H9 (cell line): ENCODE data around the gene ZNF614. TPM values are rescaled to one million over a fixed set of nuclear protein-coding genes. Genes with fewer than 3 reads are reported as not detected.

Experiments
- DNase-seq: peaks from one replicate; pipeline ENCODE4 v3.0.0-alpha.2; 2017
- H2AFZ ChIP-seq: one replicate; pipeline ENCODE4 v1.6.1; 2013; ENCODE audit warnings: mild to moderate bottlenecking, low read length, control low read depth, moderate library complexity
- H2AK5ac ChIP-seq: 2 replicates; pipeline ENCODE4 v1.6.1; 2013; ENCODE audit warnings: low read length, control low read depth, mixed read lengths; ENCODE audit not compliant: insufficient read length
- H2BK120ac ChIP-seq: one replicate; pipeline ENCODE4 v1.6.1; 2013; ENCODE audit warnings: low read depth, mild to moderate bottlenecking, low read length, control low read depth, inconsistent platforms; ENCODE audit not compliant: poor library complexity, severe bottlenecking
- H2BK12ac ChIP-seq: 2 replicates; pipeline ENCODE4 v1.6.1; 2013; ENCODE audit warnings: low read length, control low read depth, mixed read lengths, low read depth; ENCODE audit not compliant: insufficient read length
- H2BK15ac ChIP-seq: 2 replicates; pipeline ENCODE4 v1.6.1; 2013; ENCODE audit warnings: low read depth, low read length, control low read depth
- H2BK20ac ChIP-seq: one replicate; pipeline ENCODE4 v1.6.1; 2013; ENCODE audit warnings: low read depth, mild to moderate bottlenecking, low read length, control low read depth, inconsistent platforms; ENCODE audit not compliant: poor library complexity, severe bottlenecking
- H2BK5ac ChIP-seq: 2 replicates; pipeline ENCODE4 v1.6.1; 2013; ENCODE audit warnings: low read length, control low read depth, mixed read lengths; ENCODE audit not compliant: insufficient read length
- H3K14ac ChIP-seq: 2 replicates; pipeline ENCODE4 v1.6.1; 2013; ENCODE audit warnings: low read length, control low read depth; ENCODE audit not compliant: insufficient read depth
- H3K18ac ChIP-seq: 2 replicates; pipeline ENCODE4 v1.6.1; 2013; ENCODE audit warnings: low read depth, mild to moderate bottlenecking, mixed read lengths, low read length, control low read depth; ENCODE audit not compliant: insufficient read length
- H3K23ac ChIP-seq: 2 replicates; pipeline ENCODE4 v1.6.1; 2013; ENCODE audit warnings: low read length, control low read depth, mixed read lengths, low read depth; ENCODE audit not compliant: insufficient read length
- H3K23me2 ChIP-seq: 2 replicates; pipeline ENCODE4 v1.6.1; 2013; ENCODE audit warnings: low read depth, mild to moderate bottlenecking, mixed read lengths, low read length, control low read depth; ENCODE audit not compliant: insufficient read length, poor library complexity, severe bottlenecking
- H3K27ac ChIP-seq: 2 replicates; pipeline ENCODE4 v1.5.1; 2013; ENCODE audit warnings: low read length, control low read depth, mixed read lengths, low read depth; ENCODE audit not compliant: insufficient read length
- H3K27me3 ChIP-seq: 2 replicates; pipeline ENCODE4 v1.6.1; 2013; ENCODE audit warnings: low read length, control low read depth, inconsistent platforms; ENCODE audit not compliant: insufficient read depth
- H3K4ac ChIP-seq: 2 replicates; pipeline ENCODE4 v1.6.1; 2013; ENCODE audit warnings: low read depth, mild to moderate bottlenecking, control low read depth, inconsistent platforms, low read length, moderate library complexity
- H3K4me1 ChIP-seq: 2 replicates; pipeline ENCODE4 v1.6.1; 2013; ENCODE audit warnings: low read length, control low read depth, inconsistent platforms; ENCODE audit not compliant: insufficient read depth
- H3K4me2 ChIP-seq: 2 replicates; pipeline ENCODE4 v1.6.1; 2013; ENCODE audit warnings: low read length, control low read depth, mixed read lengths; ENCODE audit not compliant: insufficient read length, insufficient read depth
- H3K56ac ChIP-seq: 2 replicates; pipeline ENCODE4 v1.6.1; 2013; ENCODE audit warnings: low read depth, mild to moderate bottlenecking, mixed read lengths, low read length, control low read depth; ENCODE audit not compliant: insufficient read length
- H3K79me1 ChIP-seq: 2 replicates; pipeline ENCODE4 v1.6.1; 2013; ENCODE audit warnings: low read depth, mild to moderate bottlenecking, moderate library complexity, low read length, control low read depth, inconsistent platforms; ENCODE audit not compliant: insufficient read depth, poor library complexity, severe bottlenecking
- H3K79me2 ChIP-seq: 2 replicates; pipeline ENCODE4 v1.6.1; 2013; ENCODE audit warnings: low read length, control low read depth, inconsistent platforms; ENCODE audit not compliant: insufficient read depth
- H3K9ac ChIP-seq: 2 replicates; pipeline ENCODE4 v1.6.1; 2013; ENCODE audit warnings: low read length, control low read depth, mixed read lengths; ENCODE audit not compliant: insufficient read length; ENCODE audit errors: extremely low read depth
- H3K9me3 ChIP-seq: one replicate; pipeline ENCODE4 v1.6.1; 2013; ENCODE audit warnings: low read depth, low read length, inconsistent platforms; ENCODE audit not compliant: control insufficient read depth
- H3T11ph ChIP-seq: one replicate; pipeline ENCODE4 v1.6.1; 2013; ENCODE audit warnings: mild to moderate bottlenecking, low read length, control low read depth, inconsistent platforms
- H4K20me1 ChIP-seq: one replicate; pipeline ENCODE4 v1.6.1; 2013; ENCODE audit not compliant: control insufficient read depth, insufficient read length, insufficient read depth
- H4K5ac ChIP-seq: 2 replicates; pipeline ENCODE4 v1.6.1; 2013; ENCODE audit warnings: low read depth, mild to moderate bottlenecking, mixed read lengths, low read length, control low read depth; ENCODE audit not compliant: insufficient read length
- H4K8ac ChIP-seq: replicated peaks from 2 replicates; pipeline ENCODE4 v1.6.1; 2013; ENCODE audit warnings: low read length, control low read depth, mixed read lengths, low read depth; ENCODE audit not compliant: insufficient read length
- H4K91ac ChIP-seq: 2 replicates; pipeline ENCODE4 v1.6.1; 2013; ENCODE audit warnings: low read depth, mild to moderate bottlenecking, moderate library complexity, mixed read lengths, low read length, control low read depth; ENCODE audit not compliant: insufficient read length
- H3K27ac Mint-ChIP-seq, 3 experiments: 2 replicates in 2 of 3; 3 replicates in 1 of 3; pipeline ENCODE4 v1.8.0; 2020 to 2021; ENCODE audit warnings: mixed read lengths in 3 of 3, mild to moderate bottlenecking in 1 of 3, moderate library complexity in 1 of 3
- H3K27me3 Mint-ChIP-seq: 2 replicates; pipeline ENCODE4 v1.8.0; 2021; ENCODE audit warnings: low read depth, mild to moderate bottlenecking, moderate library complexity, mixed read lengths
- H3K36me3 Mint-ChIP-seq, 3 experiments: 2 replicates in 2 of 3; 3 replicates in 1 of 3; pipeline ENCODE4 v1.8.0; 2020 to 2021; ENCODE audit warnings: low read depth in 3 of 3, mixed read lengths in 3 of 3; ENCODE audit not compliant: insufficient read depth in 1 of 3
- H3K4me1 Mint-ChIP-seq, 2 experiments: 2 replicates each; pipeline ENCODE4 v1.8.0; 2020; ENCODE audit warnings: mixed read lengths in 2 of 2
- H3K4me3 Mint-ChIP-seq, 2 experiments: 2 replicates in 1 of 2; 3 replicates in 1 of 2; pipeline ENCODE4 v1.8.0; 2020 to 2021; ENCODE audit warnings: mild to moderate bottlenecking in 2 of 2, mixed read lengths in 2 of 2, moderate library complexity in 1 of 2
- H3K9me3 Mint-ChIP-seq, 2 experiments: 2 replicates in 1 of 2; 3 replicates in 1 of 2; pipeline ENCODE4 v1.8.0; 2020; ENCODE audit warnings: mild to moderate bottlenecking in 2 of 2, mixed read lengths in 2 of 2, moderate library complexity in 1 of 2
- WGBS: extraction: QIAGEN DNeasy Blood & Tissue Kit; methylation state at CpG from one replicate; pipeline ENCODE4 v1.1.7; 2013; ENCODE audit warnings: missing lambda C conversion rate, low lambda C conversion rate, mixed read lengths; ENCODE audit not compliant: insufficient read length; ENCODE audit errors: extremely low coverage; 5-methylcytosine and 5-hydroxymethylcytosine counted together
- total RNA-seq: library from RNA; stranded (reverse); gene quantifications from 2 replicates; pipeline ENCODE4 v1.2.1, GENCODE V29; 2021
- TF ChIP-seq, protein P1 (sequence below): fragments of 200-600 bp; sonication (generic); conservative IDR thresholded peaks from 3 replicates; pipeline ENCODE4 v1.8.0; 2021; ENCODE audit warnings: antibody characterized with exemption, mild to moderate bottlenecking

The ZNF614 gene
- total RNA-seq, 1 experiment from 2014 or later: 23.1 TPM

DNA sequence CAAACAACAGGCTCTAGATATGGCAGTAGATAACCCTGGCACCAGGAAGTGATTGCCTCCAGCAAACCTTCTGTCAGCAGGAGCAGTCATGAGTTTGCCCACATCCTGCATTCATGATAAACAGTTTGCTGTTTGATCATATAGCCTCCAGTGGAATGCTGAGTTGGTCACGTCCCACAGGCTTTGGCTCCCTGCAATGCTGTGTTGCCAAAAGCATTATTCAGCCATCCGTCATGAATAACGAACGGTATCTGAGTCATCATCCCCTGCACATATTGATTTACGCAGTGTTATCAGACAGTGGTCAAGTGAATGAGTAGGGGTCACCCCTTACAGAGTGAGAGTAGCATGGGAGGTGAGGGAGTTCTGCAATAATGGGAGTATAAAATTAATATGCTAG is 42.3 kb upstream of the ZNF614 start:
- DNase-seq: no peak
- Histone ChIP-seq H2BK15ac (no peak overlapping the region), H3T11ph (no peak overlapping the region), H3K4me1 (no peaks in the 10 kb centered on the region), H3K56ac (no peak overlapping the region), H3K18ac (no peak overlapping the region), H3K14ac (no peak overlapping the region), H3K23me2 (no peaks in the 10 kb centered on the region), H3K79me1 (no peaks in the 10 kb centered on the region), H4K20me1 (no peaks in the 10 kb centered on the region), H3K27ac (no peak overlapping the region), H2BK5ac (no peak overlapping the region), H3K23ac (no peak overlapping the region), H3K4me2 (no peak overlapping the region), H2BK20ac (no peak overlapping the region), H4K8ac (no peak overlapping the region), H3K4ac (no peak overlapping the region), H2BK120ac (no peak overlapping the region), H3K27me3 (no peaks in the 10 kb centered on the region), H4K5ac (no peak overlapping the region), H2BK12ac (no peak overlapping the region), H2AFZ (no peak overlapping the region), H3K79me2 (no peaks in the 10 kb centered on the region), H3K9me3 (peaks cover 57% of the 10 kb centered on the region), H4K91ac (no peak overlapping the region), H3K9ac (no peak overlapping the region), H2AK5ac (no peak overlapping the region)
- Mint-ChIP-seq H3K36me3 (peaks cover 80 to 98% (median 96%) of the 10 kb centered on the region in 3 experiments), H3K27ac (no peak overlapping the region), H3K4me1 (no peaks in the 10 kb centered on the region), H3K4me3 (no peak overlapping the region), H3K9me3 (peaks cover 74 to 89% of the 10 kb centered on the region in 2 experiments), H3K27me3 (no peaks in the 10 kb centered on the region; the same call in 1 of the 2 replicates)
- WGBS: no CpG with 5 or more reads among the region's 5 CpGs
- TF ChIP-seq, protein P1, sequence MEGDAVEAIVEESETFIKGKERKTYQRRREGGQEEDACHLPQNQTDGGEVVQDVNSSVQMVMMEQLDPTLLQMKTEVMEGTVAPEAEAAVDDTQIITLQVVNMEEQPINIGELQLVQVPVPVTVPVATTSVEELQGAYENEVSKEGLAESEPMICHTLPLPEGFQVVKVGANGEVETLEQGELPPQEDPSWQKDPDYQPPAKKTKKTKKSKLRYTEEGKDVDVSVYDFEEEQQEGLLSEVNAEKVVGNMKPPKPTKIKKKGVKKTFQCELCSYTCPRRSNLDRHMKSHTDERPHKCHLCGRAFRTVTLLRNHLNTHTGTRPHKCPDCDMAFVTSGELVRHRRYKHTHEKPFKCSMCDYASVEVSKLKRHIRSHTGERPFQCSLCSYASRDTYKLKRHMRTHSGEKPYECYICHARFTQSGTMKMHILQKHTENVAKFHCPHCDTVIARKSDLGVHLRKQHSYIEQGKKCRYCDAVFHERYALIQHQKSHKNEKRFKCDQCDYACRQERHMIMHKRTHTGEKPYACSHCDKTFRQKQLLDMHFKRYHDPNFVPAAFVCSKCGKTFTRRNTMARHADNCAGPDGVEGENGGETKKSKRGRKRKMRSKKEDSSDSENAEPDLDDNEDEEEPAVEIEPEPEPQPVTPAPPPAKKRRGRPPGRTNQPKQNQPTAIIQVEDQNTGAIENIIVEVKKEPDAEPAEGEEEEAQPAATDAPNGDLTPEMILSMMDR: no peak
